ENCODE data around the gene VOPP1. TPM values are rescaled to one million over a fixed set of nuclear protein-coding genes. Genes with fewer than 3 reads are reported as not detected.

The VOPP1 gene
- total and polyA plus RNA-seq, 9 of the 15 experiments (the other 6 are each of a cell fraction or from before 2014, with no cell fraction given), result 8.2 to 45.8 (median 31.2) TPM

GRCh38 chr7:55589905-55590304 lies 17.6 kb upstream of the VOPP1 start (continued):
- TF ChIP-seq, protein P1, sequence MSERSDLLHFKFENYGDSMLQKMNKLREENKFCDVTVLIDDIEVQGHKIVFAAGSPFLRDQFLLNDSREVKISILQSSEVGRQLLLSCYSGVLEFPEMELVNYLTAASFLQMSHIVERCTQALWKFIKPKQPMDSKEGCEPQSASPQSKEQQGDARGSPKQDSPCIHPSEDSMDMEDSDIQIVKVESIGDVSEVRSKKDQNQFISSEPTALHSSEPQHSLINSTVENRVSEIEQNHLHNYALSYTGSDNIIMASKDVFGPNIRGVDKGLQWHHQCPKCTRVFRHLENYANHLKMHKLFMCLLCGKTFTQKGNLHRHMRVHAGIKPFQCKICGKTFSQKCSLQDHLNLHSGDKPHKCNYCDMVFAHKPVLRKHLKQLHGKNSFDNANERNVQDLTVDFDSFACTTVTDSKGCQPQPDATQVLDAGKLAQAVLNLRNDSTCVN (CRISPR knock-in tag; IDR thresholded peaks at IDR 0.05), result no peak
- TF ChIP-seq, protein P2, sequence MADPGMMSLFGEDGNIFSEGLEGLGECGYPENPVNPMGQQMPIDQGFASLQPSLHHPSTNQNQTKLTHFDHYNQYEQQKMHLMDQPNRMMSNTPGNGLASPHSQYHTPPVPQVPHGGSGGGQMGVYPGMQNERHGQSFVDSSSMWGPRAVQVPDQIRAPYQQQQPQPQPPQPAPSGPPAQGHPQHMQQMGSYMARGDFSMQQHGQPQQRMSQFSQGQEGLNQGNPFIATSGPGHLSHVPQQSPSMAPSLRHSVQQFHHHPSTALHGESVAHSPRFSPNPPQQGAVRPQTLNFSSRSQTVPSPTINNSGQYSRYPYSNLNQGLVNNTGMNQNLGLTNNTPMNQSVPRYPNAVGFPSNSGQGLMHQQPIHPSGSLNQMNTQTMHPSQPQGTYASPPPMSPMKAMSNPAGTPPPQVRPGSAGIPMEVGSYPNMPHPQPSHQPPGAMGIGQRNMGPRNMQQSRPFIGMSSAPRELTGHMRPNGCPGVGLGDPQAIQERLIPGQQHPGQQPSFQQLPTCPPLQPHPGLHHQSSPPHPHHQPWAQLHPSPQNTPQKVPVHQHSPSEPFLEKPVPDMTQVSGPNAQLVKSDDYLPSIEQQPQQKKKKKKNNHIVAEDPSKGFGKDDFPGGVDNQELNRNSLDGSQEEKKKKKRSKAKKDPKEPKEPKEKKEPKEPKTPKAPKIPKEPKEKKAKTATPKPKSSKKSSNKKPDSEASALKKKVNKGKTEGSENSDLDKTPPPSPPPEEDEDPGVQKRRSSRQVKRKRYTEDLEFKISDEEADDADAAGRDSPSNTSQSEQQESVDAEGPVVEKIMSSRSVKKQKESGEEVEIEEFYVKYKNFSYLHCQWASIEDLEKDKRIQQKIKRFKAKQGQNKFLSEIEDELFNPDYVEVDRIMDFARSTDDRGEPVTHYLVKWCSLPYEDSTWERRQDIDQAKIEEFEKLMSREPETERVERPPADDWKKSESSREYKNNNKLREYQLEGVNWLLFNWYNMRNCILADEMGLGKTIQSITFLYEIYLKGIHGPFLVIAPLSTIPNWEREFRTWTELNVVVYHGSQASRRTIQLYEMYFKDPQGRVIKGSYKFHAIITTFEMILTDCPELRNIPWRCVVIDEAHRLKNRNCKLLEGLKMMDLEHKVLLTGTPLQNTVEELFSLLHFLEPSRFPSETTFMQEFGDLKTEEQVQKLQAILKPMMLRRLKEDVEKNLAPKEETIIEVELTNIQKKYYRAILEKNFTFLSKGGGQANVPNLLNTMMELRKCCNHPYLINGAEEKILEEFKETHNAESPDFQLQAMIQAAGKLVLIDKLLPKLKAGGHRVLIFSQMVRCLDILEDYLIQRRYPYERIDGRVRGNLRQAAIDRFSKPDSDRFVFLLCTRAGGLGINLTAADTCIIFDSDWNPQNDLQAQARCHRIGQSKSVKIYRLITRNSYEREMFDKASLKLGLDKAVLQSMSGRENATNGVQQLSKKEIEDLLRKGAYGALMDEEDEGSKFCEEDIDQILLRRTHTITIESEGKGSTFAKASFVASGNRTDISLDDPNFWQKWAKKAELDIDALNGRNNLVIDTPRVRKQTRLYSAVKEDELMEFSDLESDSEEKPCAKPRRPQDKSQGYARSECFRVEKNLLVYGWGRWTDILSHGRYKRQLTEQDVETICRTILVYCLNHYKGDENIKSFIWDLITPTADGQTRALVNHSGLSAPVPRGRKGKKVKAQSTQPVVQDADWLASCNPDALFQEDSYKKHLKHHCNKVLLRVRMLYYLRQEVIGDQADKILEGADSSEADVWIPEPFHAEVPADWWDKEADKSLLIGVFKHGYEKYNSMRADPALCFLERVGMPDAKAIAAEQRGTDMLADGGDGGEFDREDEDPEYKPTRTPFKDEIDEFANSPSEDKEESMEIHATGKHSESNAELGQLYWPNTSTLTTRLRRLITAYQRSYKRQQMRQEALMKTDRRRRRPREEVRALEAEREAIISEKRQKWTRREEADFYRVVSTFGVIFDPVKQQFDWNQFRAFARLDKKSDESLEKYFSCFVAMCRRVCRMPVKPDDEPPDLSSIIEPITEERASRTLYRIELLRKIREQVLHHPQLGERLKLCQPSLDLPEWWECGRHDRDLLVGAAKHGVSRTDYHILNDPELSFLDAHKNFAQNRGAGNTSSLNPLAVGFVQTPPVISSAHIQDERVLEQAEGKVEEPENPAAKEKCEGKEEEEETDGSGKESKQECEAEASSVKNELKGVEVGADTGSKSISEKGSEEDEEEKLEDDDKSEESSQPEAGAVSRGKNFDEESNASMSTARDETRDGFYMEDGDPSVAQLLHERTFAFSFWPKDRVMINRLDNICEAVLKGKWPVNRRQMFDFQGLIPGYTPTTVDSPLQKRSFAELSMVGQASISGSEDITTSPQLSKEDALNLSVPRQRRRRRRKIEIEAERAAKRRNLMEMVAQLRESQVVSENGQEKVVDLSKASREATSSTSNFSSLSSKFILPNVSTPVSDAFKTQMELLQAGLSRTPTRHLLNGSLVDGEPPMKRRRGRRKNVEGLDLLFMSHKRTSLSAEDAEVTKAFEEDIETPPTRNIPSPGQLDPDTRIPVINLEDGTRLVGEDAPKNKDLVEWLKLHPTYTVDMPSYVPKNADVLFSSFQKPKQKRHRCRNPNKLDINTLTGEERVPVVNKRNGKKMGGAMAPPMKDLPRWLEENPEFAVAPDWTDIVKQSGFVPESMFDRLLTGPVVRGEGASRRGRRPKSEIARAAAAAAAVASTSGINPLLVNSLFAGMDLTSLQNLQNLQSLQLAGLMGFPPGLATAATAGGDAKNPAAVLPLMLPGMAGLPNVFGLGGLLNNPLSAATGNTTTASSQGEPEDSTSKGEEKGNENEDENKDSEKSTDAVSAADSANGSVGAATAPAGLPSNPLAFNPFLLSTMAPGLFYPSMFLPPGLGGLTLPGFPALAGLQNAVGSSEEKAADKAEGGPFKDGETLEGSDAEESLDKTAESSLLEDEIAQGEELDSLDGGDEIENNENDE (IDR thresholded peaks at IDR 0.05; ENCODE audit: low read depth, low read length), result no peak
